Activated T-cell treated with anti-CD3 and anti-CD28 coated beads for 24 hours (primary cell): Measurements from ENCODE around the gene SLF2.
"Not testable (repeated sequence)": the region's sequence is repeated elsewhere in the genome, so short reads cannot be mapped to it uniquely, and the experiment has no call there.

Experiments
- DNase-seq: peaks from one replicate; pipeline ENCODE4 v3.0.0-alpha.2; 2020; ENCODE audit warnings: low read depth

The SLF2 gene

GRCh38 chr10:100962351-100963080, 49.8 kb downstream of the SLF2 start:
- no peak for DNase-seq

DNA sequence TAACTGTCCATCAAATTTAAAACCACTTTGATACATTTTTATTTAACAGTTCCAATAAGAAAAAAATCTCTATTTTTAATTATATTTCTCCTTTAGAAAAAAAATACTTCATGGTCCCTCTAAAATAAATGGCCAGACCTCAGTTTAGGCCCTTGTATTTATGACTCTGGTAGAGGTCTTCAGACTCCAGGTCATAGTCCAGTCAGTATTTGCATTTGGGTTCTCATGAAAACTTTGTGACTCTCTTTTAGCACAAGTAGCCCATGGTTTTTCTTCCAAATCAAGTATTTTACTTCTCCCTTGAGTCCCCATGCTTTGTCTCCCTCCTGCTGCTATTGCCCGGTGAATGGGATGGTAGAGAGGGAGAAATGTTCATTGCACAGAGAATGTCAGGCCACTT, 51.1 kb downstream of the SLF2 start:
- no peak for DNase-seq

DNA sequence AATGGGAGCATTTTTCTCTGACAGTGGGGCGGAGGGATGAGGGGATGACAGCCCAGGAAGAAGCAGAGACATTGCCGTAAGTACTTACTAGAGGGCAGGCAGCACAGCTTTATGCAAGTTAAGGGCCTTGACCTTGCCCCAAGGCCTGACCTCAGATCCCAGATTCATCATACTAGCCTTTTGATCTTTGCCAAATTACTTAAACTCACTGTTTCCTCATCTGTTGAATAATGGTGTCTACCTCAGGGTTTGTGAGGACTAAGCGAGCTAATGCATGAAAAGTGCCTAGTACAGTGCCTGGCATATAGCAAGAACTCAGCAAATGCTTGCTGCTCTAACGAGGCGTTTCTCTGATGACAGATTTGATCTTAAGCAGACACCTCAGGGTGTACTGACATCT, 53.1 kb downstream of the SLF2 start:
- no peak for DNase-seq

DNA sequence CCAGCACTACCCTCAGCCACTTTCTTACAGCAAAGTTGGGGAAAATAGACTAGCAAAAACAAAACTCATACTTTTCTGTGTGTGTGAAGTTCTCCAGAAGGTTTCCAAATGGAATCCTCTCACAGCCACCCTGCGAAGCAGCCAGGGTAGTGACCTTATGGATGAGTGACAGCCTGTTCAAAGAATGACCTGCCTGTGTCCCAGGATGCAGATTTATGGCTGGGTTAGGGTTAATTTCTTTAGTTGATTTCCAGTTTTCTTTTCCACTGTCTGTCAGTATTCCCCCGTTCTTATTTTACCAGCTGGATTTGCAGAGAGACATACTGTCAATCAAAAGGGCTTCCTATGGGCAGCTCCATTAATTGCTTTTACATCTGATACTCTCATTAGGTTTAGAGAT, 54.1 kb downstream of the SLF2 start:
- DNase-seq = no peak

DNA sequence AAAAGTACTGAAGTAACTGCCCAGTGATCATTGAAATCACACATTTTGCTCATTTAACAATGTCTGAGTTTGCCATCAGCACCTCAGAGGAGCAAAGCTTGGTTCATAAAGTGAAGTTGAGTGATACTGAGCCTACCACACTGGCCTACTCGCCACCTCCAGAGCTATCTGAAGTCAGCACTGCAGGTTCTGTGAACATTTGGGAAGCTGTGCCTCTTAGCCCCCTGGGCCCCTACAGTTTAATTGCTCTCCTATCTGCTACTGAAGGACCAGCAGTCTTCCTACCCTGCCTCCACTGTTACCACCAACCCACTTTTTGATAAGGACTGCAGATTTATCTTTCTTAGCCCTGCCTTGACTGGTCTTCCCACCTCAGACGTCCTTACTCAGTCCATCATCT, 54.6 kb downstream of the SLF2 start:
- no peak for DNase-seq

DNA sequence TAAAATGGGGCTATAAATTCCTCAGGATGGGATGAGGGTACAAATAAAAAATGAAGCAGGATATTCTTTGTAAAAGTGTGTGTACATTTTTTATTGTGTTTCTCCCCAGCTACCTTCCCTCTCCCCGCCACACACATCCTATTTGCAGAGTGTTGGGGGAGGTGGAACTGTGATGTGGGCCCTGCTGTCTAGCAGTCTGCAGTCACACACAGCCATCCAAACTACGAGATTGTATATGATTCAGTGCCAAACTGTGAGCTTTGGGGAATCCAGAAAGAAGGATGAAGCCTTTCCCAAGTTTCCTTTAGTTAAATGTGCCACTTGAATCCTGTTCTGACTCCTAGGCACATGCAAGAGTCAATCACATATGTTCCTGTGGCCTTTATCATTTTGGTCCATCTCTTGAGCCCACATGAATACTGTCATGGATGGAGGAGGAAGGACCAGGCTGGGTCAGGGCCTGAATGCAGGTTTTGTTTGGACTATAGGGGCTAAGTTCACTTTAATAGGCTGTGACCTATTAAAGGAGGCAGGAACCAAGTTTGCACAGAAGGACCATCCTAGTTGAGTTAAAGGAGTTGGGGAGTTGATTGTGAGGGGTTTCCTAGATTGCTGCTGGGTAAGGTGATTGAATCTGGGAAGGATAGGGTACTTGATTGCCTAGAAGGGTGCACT, 55.4 kb downstream of the SLF2 start:
- no peak for DNase-seq

DNA sequence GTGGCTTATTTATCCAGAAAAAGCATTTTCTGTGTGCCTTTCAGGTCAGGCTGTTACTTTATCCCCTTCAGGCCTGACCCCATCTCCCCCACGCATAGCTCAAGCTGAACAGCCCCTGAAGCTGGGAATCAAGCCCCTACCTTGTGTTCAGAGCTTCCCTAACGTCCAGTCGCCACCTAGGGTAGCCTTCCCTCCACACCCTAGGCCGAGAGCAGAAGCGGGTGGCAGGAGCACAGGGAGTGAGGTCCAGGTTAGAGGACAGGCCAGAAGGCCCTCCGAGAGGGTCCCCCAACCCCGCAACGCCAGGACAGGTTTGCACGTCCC, 56.1 kb downstream of the SLF2 start:
- no peak for DNase-seq

DNA sequence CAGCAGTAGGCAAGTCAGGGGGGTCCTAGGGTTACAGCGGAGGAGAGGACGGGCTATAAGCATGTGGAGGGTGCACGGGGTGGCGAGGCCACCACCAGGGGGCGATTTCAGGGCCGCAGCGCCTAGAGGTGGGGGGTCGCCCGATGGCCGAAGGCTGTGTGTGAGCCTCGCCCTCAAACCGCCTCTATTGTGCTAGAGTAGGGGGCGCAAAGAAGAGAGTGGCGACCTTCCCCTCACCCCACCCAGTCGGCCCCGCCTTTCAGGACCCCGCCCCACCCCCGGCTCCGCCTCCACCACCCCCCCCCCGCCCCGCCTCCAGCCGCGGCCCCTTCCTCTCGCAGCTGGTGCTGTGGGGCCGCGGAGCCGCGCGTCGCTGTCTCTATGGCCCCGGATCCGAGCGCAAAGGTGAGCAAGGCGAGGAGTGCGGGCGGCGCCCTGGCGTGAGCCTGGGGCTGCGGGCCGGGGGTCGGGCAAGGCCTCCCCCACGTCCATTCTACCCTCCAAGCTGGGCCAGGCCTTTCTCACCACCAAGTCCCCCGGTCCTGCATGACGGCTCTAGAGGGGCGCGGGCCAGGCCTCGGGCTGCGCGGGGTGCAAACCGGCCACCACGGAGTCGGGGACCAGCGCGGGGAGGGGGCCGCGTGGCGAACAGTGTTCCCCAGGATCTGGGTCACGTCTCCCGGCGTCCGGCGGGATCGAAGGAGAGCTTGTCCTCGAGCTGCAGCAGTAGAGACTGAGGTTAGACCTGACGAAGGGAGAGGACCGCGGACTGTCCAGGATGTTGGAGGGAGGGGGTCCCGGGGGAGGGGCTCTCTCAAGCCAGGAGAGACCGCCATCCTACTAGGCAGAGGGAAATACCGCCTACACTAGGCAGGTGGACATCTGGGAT, 56.7 kb downstream of the SLF2 start, which contains the start of gene SEMA4G:
Gene SEMA4G (plus strand): TSS at position 318 of the 889 bp plus-strand sequence. CDS start 3,409 bp downstream, outside the sequence.
- DNase-seq = no peak

GRCh38 chr10:100970076-100970913, 57.5 kb downstream of the SLF2 start:
- DNase-seq = no peak

DNA sequence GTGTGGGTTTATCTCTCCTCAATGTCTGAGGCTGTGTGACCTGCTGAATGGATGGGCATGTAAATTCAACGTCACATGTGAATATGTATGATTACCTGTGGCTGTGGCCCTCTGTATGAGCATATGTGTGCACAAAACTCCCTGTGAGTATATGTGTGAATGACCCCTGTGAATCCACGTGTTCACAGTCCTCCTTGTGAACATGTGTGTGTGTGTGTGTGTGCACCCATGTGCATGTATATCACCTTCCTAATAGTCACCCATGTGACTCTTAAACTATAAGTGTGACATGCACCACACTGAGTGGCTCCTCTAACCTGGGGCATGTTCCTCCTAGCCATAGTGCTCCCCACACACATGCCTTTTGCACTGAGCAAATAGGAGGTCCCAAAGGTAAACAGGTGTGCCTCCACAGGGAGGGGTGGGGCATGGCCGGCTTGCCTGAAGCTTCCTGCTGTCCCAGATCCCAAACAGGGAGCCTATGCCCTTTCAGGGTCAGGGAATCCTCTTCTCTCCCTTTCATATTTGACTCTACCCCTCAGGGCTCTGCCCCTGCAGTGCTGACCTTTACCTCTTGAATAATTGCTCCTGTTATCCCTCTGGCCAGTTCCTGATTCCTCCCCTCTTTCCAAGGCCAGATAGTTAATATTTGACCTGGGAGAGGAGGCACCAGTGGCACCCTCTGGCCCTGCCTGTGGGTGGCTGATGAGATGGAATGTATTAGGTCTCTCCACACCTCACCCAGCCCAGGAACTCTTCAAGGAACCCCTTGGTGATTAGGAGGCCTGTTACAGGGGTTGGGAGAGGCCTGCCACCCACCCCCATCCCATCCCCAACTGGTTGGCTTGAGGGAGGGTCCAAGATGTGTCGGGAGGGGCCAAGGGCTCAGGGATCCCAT, 58.4 kb downstream of the SLF2 start:
- DNase-seq = no peak

- DNase-seq = no peak
These were observed 59.5 kb downstream of the SLF2 start for GRCh38 chr10:100972115-100972903.

- DNase-seq = no peak
These were observed 60.3 kb downstream of the SLF2 start for GRCh38 chr10:100972904-100973535.

DNA sequence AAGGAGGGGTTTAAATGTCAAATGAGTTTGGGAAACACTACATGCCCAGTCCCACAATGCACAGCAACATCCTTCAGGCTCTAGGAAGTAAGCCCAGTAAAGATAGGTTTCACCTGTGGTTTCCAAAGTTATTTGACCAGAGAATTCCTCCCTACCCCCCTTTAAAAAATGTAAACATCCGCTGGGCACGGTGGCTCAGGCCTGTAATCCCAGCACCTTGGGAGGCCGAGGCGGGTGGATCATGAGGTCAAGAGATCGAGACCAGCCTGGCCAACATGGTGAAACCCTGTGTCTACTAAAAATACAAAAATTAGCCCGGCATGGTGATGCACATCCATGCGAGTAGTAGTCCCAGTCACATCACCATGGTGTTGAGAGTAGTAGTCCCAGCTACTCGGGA, 62.6 kb downstream of the SLF2 start:
- DNase-seq = not testable (repeated sequence)

- no peak for DNase-seq
These were observed 64.1 kb downstream of the SLF2 start for GRCh38 chr10:100976906-100977305.

GRCh38 chr10:100977436-100977835, 64.7 kb downstream of the SLF2 start:
- DNase-seq = no peak

DNA sequence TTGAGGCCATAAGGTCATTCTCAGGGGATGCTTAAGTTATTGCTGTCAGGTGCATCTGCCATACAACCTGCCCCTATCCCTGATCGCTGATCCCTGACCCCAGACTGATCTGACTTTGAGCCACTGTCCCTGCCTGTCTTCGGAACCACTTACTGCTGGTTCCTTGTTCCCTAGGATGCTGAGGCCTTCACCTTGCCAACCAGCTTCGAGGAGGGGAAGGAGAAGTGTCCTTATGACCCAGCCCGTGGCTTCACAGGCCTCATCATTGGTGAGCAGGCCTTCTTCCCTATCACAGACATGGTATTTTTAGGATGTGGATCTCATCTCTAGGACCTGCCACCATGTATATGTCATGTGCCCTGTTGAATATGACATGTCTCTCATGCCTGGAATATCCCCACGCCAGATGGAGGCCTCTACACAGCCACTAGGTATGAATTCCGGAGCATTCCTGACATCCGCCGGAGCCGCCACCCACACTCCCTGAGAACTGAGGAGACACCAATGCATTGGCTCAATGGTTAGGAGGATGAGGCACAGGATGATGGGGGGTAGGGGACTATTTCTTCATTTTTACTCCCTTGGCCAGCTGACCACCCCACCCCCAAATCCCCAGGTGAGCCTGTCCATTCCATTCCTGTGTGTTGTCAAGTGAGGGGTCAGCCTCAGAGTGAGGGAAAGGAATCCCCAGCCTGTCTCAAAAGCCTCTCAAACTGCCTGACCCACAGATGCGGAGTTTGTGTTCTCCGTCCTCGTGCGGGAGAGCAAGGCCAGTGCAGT, 65.5 kb downstream of the SLF2 start:
- DNase-seq = no peak

DNA sequence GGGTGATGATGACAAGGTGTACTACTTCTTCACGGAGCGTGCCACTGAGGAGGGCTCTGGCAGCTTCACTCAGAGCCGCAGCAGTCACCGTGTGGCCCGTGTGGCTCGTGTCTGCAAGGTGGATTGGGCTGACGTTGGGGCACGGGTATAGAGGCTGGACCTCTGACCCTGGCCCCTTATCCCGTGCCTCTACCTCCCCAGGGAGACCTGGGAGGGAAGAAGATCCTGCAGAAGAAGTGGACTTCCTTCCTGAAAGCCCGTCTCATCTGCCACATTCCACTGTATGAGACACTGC, 66.1 kb downstream of the SLF2 start:
- no peak for DNase-seq

DNA sequence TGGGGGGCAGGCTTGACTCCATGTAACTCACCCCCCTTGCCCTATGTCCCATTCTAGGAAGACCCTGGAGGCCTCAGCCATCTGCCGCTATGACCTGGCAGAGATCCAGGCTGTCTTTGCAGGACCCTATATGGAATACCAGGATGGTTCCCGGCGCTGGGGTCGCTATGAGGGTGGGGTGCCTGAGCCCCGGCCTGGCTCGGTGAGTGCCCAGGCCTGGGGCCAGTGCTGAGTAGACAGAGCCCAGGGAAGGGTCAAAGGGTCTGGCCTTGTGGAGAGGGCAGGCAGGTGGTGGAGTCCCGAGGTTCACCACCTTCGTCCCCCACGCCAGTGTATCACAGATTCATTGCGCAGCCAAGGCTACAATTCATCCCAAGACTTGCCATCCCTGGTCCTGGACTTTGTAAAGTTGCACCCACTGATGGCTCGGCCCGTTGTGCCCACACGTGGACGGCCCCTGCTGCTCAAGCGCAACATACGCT, 67.1 kb downstream of the SLF2 start:
- no peak for DNase-seq

DNA sequence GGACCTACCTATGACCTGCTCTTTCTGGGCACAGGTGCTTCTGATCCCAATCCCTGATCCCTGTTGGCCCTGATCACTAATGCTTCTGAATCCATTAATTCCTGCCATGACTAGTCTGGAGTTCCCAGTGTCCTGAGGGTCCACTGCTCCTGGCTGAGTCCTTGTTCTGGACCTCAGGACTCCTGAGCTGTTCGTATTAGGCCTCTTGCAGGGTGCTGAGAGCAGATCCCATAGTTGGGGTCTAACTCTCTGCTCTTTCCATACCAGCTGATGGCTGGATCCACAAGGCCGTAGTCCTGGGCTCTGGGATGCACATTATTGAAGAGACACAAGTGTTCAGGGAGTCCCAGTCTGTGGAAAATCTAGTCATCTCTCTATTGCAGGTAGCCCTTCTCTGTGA, 67.5 kb downstream of the SLF2 start:
- no peak for DNase-seq
